HepG2 (cell line): Measurements from ENCODE around the gene MRPL14. TPM values are rescaled to one million over a fixed set of nuclear protein-coding genes. Genes with fewer than 3 reads are reported as not detected.
A peak's percentile ranks its signal among the peaks of the same experiment; 100 is the strongest.

Experiments
- ATAC-seq: fragments of 200-7000 bp; cut with Tn5 transposase; 3 replicates; pipeline ENCODE4 v1.9.1; 2020; ENCODE audit warnings: mild to moderate bottlenecking, moderate library complexity
- BruUV-seq: library from RNA; stranded (reverse); fragments of 400-500 nt; replicated peaks from 2 replicates; lab custom pipeline; 2021; lab: Mats Ljungman, UMichigan
- CTCF ChIA-PET: fragments of 300-600 bp; formaldehyde crosslinking; extraction: SDS; loops from one replicate; lab custom pipeline; 2021; ENCODE audit warnings: low total read pairs, inconsistent platforms, low intra/inter-chr PET ratio; lab: Yijun Ruan, JAX
- POLR2A ChIA-PET: fragments of 350-600 bp; sonication (Branson Sonifier 250); formaldehyde crosslinking; loops from one replicate; lab custom pipeline; 2020; ENCODE audit warnings: antibody characterized with exemption, inconsistent platforms; lab: Yijun Ruan, JAX
- DNase-seq: peaks from one replicate; pipeline ENCODE4 v3.0.0-alpha.2; 2015; ENCODE audit warnings: low spot score
- FAIRE-seq: peaks from 3 replicates; lab custom pipeline; 2011; peaks lifted over from hg19 to GRCh38; lab: Jason Lieb, UNC
- H2AFZ ChIP-seq: one replicate; pipeline ENCODE4 v1.6.1; 2011; ENCODE audit warnings: low read length, inconsistent platforms
- H3K27ac ChIP-seq: fragments of 300-600 bp; 3 replicates; pipeline ENCODE4 v1.8.0; 2011; ENCODE audit warnings: mixed run types, mild to moderate bottlenecking, mixed read lengths, low read length, inconsistent platforms; ENCODE audit not compliant: insufficient read depth; ENCODE audit errors: extremely low read length
- H3K27me3 ChIP-seq, 2 experiments: fragments of 200-600 bp in 1 of 2; 2 replicates in 1 of 2; 3 replicates in 1 of 2; pipeline versions ENCODE4 v1.6.0 to v1.8.0; 2011; ENCODE audit warnings: low read length in 2 of 2, mild to moderate bottlenecking in 2 of 2, moderate library complexity in 2 of 2, inconsistent platforms in 1 of 2; ENCODE audit not compliant: insufficient read depth in 2 of 2, control insufficient read depth in 1 of 2
- H3K36me3 ChIP-seq, 2 experiments: fragments of 200-600 bp in 1 of 2; replicated peaks in 1 of 2; 2 replicates in 1 of 2; 3 replicates in 1 of 2; pipeline versions ENCODE4 v1.5.1 to v1.8.0; 2011; ENCODE audit warnings: low read length in 2 of 2, inconsistent platforms in 1 of 2; ENCODE audit not compliant: insufficient read depth in 2 of 2, control insufficient read depth in 1 of 2
- H3K4me1 ChIP-seq: 2 replicates; pipeline ENCODE4 v1.5.1; 2012; ENCODE audit warnings: low read length, inconsistent platforms; ENCODE audit not compliant: insufficient read depth
- H3K4me2 ChIP-seq: 2 replicates; pipeline ENCODE4 v1.6.0; 2011; ENCODE audit warnings: low read depth, low read length, inconsistent platforms
- H3K4me3 ChIP-seq, 3 experiments: fragments of 200-600 bp in 1 of 3; sonication (generic), shearing (Covaris generic) in 1 of 3; replicated peaks in 1 of 3; 2 replicates each; pipeline ENCODE4 v1.5.1; 2011 to 2016; ENCODE audit warnings: low read length in 3 of 3, inconsistent platforms in 2 of 3, low read depth in 2 of 3, mild to moderate bottlenecking in 2 of 3, control low read depth in 1 of 3, mixed read lengths in 1 of 3; ENCODE audit not compliant: insufficient read depth in 1 of 3
- H3K79me2 ChIP-seq: one replicate; pipeline ENCODE4 v1.6.1; 2011; ENCODE audit warnings: low read length, inconsistent platforms; ENCODE audit not compliant: insufficient read depth
- H3K9ac ChIP-seq: 2 replicates; pipeline ENCODE4 v1.6.0; 2011; ENCODE audit warnings: mild to moderate bottlenecking, low read depth, low read length, inconsistent platforms; ENCODE audit not compliant: insufficient read depth
- H3K9me3 ChIP-seq: 2 replicates; pipeline ENCODE4 v1.5.1; 2012; ENCODE audit warnings: mild to moderate bottlenecking, low read length
- H4K20me1 ChIP-seq: 2 replicates; pipeline ENCODE4 v1.6.0; 2011; ENCODE audit warnings: inconsistent platforms, mild to moderate bottlenecking, low read length, moderate library complexity; ENCODE audit not compliant: insufficient read depth
- AFF4 ChIP-seq: sonication (generic); formaldehyde crosslinking; IDR thresholded peaks from 2 replicates; pipeline ENCODE4 v1.4.0; 2020; ENCODE audit warnings: missing genetic modification reagents
- ATF7 ChIP-seq, 2 experiments: fragments of 450-650 bp in 1 of 2; sonication (generic) in 1 of 2; formaldehyde crosslinking in 1 of 2; IDR thresholded peaks; 2 replicates each; pipeline versions ENCODE4 v1.4.0 to v1.6.1; 2016 to 2020; ENCODE audit warnings: antibody characterized with exemption in 1 of 2, mild to moderate bottlenecking in 1 of 2, missing genetic modification reagents in 1 of 2
- ESRRA ChIP-seq: sonication (generic); formaldehyde crosslinking; IDR thresholded peaks from 2 replicates; pipeline ENCODE4 v1.5.1; 2020; ENCODE audit warnings: mild to moderate bottlenecking, low read depth, missing genetic modification reagents
- HMG20A ChIP-seq: IDR thresholded peaks from 2 replicates; pipeline ENCODE4 v1.6.1; 2016; ENCODE audit warnings: borderline replicate concordance
- HNRNPH1 ChIP-seq: fragments of 200-400 bp; formaldehyde crosslinking; optimal IDR thresholded peaks from 2 replicates; pipeline ENCODE3; 2017; ENCODE audit warnings: mild to moderate bottlenecking, low read depth, low read length
- KLF9 ChIP-seq: IDR thresholded peaks from 2 replicates; pipeline ENCODE4 v1.6.1; 2016; ENCODE audit warnings: low read depth
- MATR3 ChIP-seq: sonication (generic); formaldehyde crosslinking; IDR thresholded peaks from 2 replicates; pipeline ENCODE4 v1.4.0; 2020; ENCODE audit warnings: missing genetic modification reagents
- RARA ChIP-seq: IDR thresholded peaks from 2 replicates; pipeline ENCODE4 v1.6.1; 2016; ENCODE audit warnings: missing genetic modification reagents, missing compliant biosample characterization
- RXRB ChIP-seq: IDR thresholded peaks from 2 replicates; pipeline ENCODE4 v1.6.1; 2016; ENCODE audit warnings: borderline replicate concordance, missing genetic modification reagents, missing compliant biosample characterization
- SP4 ChIP-seq: sonication (generic); formaldehyde crosslinking; IDR thresholded peaks from 2 replicates; pipeline ENCODE4 v1.8.1; 2023; ENCODE audit warnings: mild to moderate bottlenecking, missing genetic modification reagents
- ZNF205 ChIP-seq: IDR thresholded peaks from 2 replicates; pipeline ENCODE4 v1.6.1; 2018; ENCODE audit warnings: missing biosample characterization, missing genetic modification reagents
- ZNF33B ChIP-seq: sonication (generic); formaldehyde crosslinking; IDR thresholded peaks from 2 replicates; pipeline ENCODE4 v1.5.1; 2020; ENCODE audit warnings: mild to moderate bottlenecking, missing genetic modification reagents
- ZNF484 ChIP-seq: sonication (generic); formaldehyde crosslinking; IDR thresholded peaks from 2 replicates; pipeline ENCODE4 v1.5.1; 2020; ENCODE audit warnings: mild to moderate bottlenecking, low read depth, missing genetic modification reagents, borderline replicate concordance
- ZNF713 ChIP-seq: sonication (generic); formaldehyde crosslinking; IDR thresholded peaks from 2 replicates; pipeline ENCODE4 v1.4.0; 2020; ENCODE audit warnings: mild to moderate bottlenecking, missing genetic modification reagents
- ZNF772 ChIP-seq: sonication (generic); formaldehyde crosslinking; IDR thresholded peaks from 2 replicates; pipeline ENCODE4 v1.5.0; 2020; ENCODE audit warnings: mild to moderate bottlenecking, missing genetic modification reagents
- ZNF792 ChIP-seq: IDR thresholded peaks from 2 replicates; pipeline ENCODE4 v1.6.1; 2016
- ZSCAN22 ChIP-seq: sonication (generic); formaldehyde crosslinking; IDR thresholded peaks from 2 replicates; pipeline ENCODE4 v1.4.0; 2020; ENCODE audit warnings: mild to moderate bottlenecking, missing genetic modification reagents
- WGBS: methylation state at CpG from one replicate; pipeline ENCODE4 v1.1.6; 2017; ENCODE audit warnings: low lambda C conversion rate; 5-methylcytosine and 5-hydroxymethylcytosine counted together
- in situ Hi-C: cut with HindIII; loops from 2 replicates; pipeline ENCODE4 v1.10.0; 2017; ENCODE audit warnings: low pct_unique_long_range_greater_than_20kb; ENCODE audit not compliant: extremely low pct_ligation_motif_present
- intact Hi-C: fragments of 100-400 bp; cut with micrococcal nuclease; formaldehyde crosslinking; loops from one replicate; pipeline ENCODE4 v1.10.0; 2022; ENCODE audit not compliant: unreplicated experiment
- polyA plus RNA-seq, 8 experiments: library from polyadenylated mRNA; depleted of rRNA in 3 of 8; stranded (reverse) in 7 of 8; unstranded in 1 of 8; fragments of >200 nt; fragmentation: Illumina TruSeq in 4 of 8; extraction: Trizol in 4 of 8; gene quantifications; 2 replicates each; pipeline versions ENCODE4 v1.2.1 to v1.2.3, GENCODE V29; 2011 to 2016; ENCODE audit warnings: low read depth in 4 of 8, missing spikeins in 1 of 8, mixed read lengths in 1 of 8; ENCODE audit not compliant: insufficient read depth in 1 of 8
- total RNA-seq, 5 experiments: library from RNA; depleted of rRNA; stranded (reverse); fragments of >200 nt; fragmentation: Illumina TruSeq; extraction: Trizol; gene quantifications; 2 replicates each; pipeline ENCODE4 v1.2.3, GENCODE V29; 2016; ENCODE audit warnings: low read depth in 1 of 5

Gene MRPL14
- total and polyA plus RNA-seq, 2 of the 13 experiments (the other 11 are each of a cell fraction or from before 2014, with no cell fraction given), result 157 to 178 TPM

GRCh38 chr6:44064948-44065272, 62.3 kb downstream of the MRPL14 start (continued):
- TF ChIP-seq ATF7 (IDR thresholded peaks at IDR 0.05) (no peak), ATF7 (CRISPR knock-in tag; IDR thresholded peaks at IDR 0.05) (no peak), ZNF772 (CRISPR knock-in tag) (0 out of 2 replicates have a peak, but pooled peaks have one; percentile 10), ZNF205 (CRISPR knock-in tag) (0 out of 2 replicates have a peak, but pooled peaks have one; percentile 10), ZNF713 (CRISPR knock-in tag) (no peak), ZNF792 (no peak), KLF9 (CRISPR knock-in tag) (no peak), SP4 (0 out of 2 replicates have a peak, but pooled peaks have one; percentile 10), ZSCAN22 (CRISPR knock-in tag) (peak; percentile 26; the same call in 1 of the 2 replicates), ZNF33B (CRISPR knock-in tag) (no peak)
- TF ChIP-seq, all 625 proteins: peak for 9

- BruUV-seq, result no TSS peak
- Histone ChIP-seq H3K9ac (peak overlapping the region; percentile 0; the same call in 1 of the 2 replicates), H3K4me3 (peak overlapping the region in 1 of 3 experiments; percentile 4; a peak in 1 of 6 replicates), H3K27ac (no peak overlapping the region), H3K27me3 (peaks cover 2 to 25% of the 10 kb centered on the region in 2 experiments; a peak in 4 of 5 replicates), H3K36me3 (no peaks in the 10 kb centered on the region), H3K79me2 (no peaks in the 10 kb centered on the region), H3K9me3 (no peaks in the 10 kb centered on the region), H3K4me1 (peaks cover 85% of the 10 kb centered on the region), H3K4me2 (peak overlapping the region; percentile 38), H2AFZ (no peak overlapping the region), H4K20me1 (no peaks in the 10 kb centered on the region)
- peak; percentile 55 for FAIRE-seq
- peak; percentile 70 for ATAC-seq
- intact Hi-C loops, result no loop called here
- in situ Hi-C loops, result no loop called here
- POLR2A ChIA-PET, result interaction anchor here (1.4 kb wide), 1 partner anchor 9 kb away, joined by 4 read pairs; no protein-coding TSS in a partner anchor
- DNase-seq, result peak; percentile 56
- WGBS, result 51% methylated on average over 17 of the region's 17 CpGs
- CTCF ChIA-PET, result no interaction called here
- TF ChIP-seq AFF4 (CRISPR knock-in tag) (no peak), HNRNPH1 (no peak), ZNF484 (CRISPR knock-in tag) (no peak), RARA (CRISPR knock-in tag) (peak; percentile 33; the same call in 1 of the 2 replicates), HMG20A (CRISPR knock-in tag) (0 out of 2 replicates have a peak, but pooled peaks have one; percentile 20), ESRRA (CRISPR knock-in tag) (no peak), ZNF713 (CRISPR knock-in tag) (no peak), RXRB (CRISPR knock-in tag) (peak; percentile 45; the same call in 1 of the 2 replicates), MATR3 (CRISPR knock-in tag) (no peak)
Measured at GRCh38 chr6:44064089-44064947, 62.9 kb downstream of the MRPL14 start.
